Pancreas (tissue), 10 donors: ENCODE data around the gene INTS1. TPM values are rescaled to one million over a fixed set of nuclear protein-coding genes. Genes with fewer than 3 reads are reported as not detected.

Experiments used
- ATAC-seq, 4 donors: fragments of 200-7000 bp; cut with Tn5 transposase; one replicate each; pipeline versions ENCODE4 v1.8.0 to v1.9.1; 2020; ENCODE audit warnings: mild to moderate bottlenecking in 4 of 4, moderate library complexity in 4 of 4
- DNase-seq, 6 donors: peaks; one replicate each; pipeline ENCODE4 v3.0.0-alpha.2; 2020
- FAIRE-seq: peaks from 2 replicates; lab custom pipeline; 2012; peaks lifted over from hg19 to GRCh38; lab: Jason Lieb, UNC
- H3K27ac ChIP-seq, 4 donors: fragments of 200-600 bp; sonication (generic); 1 replicate in 3 of 4; 2 replicates in 1 of 4; pipeline versions ENCODE4 v1.5.0 to v1.8.0; 2020
- H3K27me3 ChIP-seq, 4 donors: fragments of 200-600 bp; one replicate each; pipeline ENCODE4 v1.8.0; 2021
- H3K36me3 ChIP-seq, 3 donors: fragments of 200-600 bp; sonication (generic) in 1 of 3; one replicate each; pipeline versions ENCODE4 v1.5.0 to v1.8.0; 2020 to 2021
- H3K4me1 ChIP-seq, 3 donors: fragments of 200-600 bp; one replicate each; pipeline ENCODE4 v1.8.0; 2021
- H3K4me3 ChIP-seq, 4 donors: fragments of 200-600 bp; sonication (generic) in 2 of 4; one replicate each; pipeline versions ENCODE4 v1.5.0 to v1.8.0; 2020 to 2021
- H3K9me3 ChIP-seq, 4 donors: fragments of 200-600 bp; one replicate each; pipeline ENCODE4 v1.8.0; 2021
- WGBS, 2 donors: extraction: QIAGEN DNeasy Blood & Tissue Kit; methylation state at CpG; one replicate each; pipeline ENCODE4 v1.1.7; 2013; 5-methylcytosine and 5-hydroxymethylcytosine counted together
- intact Hi-C, 3 donors: fragments of 100-400 bp; cut with DNase I; formaldehyde crosslinking; loops; one replicate each; pipeline versions ENCODE4 v1.11.1 to v1.14.2; 2022
- polyA plus RNA-seq, 2 donors: library from polyadenylated mRNA; stranded (reverse); fragments of 200-250 nt; gene quantifications; one replicate each; pipeline ENCODE4 v1.2.3, GENCODE V29; 2013
- total RNA-seq, 6 donors: library from RNA; stranded (reverse); fragmentation: NEBNext Ultra II Directional in 4 of 6; extraction: Animal tissue kit (Norgen Biotek cat#: 25700) in 4 of 6; gene quantifications; one replicate each; pipeline versions ENCODE4 v1.2.1 to v1.2.4, GENCODE V29; 2021 to 2023
- TF ChIP-seq, protein P1 (sequence below), 4 donors: fragments of 200-600 bp; sonication (generic) in 3 of 4; IDR thresholded peaks; one replicate each; pipeline versions ENCODE4 v1.5.0 to v1.8.0; 2021; ENCODE audit warnings: antibody characterized with exemption in 4 of 4
- donor health status: healthy with polysubstance abuse.
- donor health status: DM: no; HTN: no; CAD: no; lungs with moderate emphysema.
- donor health status: DM: no; HTN: no; CAD: no.
- donor health status: control.
- donor health status: control.
- donor health status: Bipolar disorder and iron deficiency.
- donor health status: DM: yes; HTN: yes; CAD: no.
- donor health status: DM: no; HTN: no; CAD: no.
- donor health status: DM: no; HTN: no; CAD: no.
- donor health status: DM: yes; HTN: yes; CAD: no.

The INTS1 gene
- total and polyA plus RNA-seq, 8 donors: 45.0 to 166 (median 62.2) TPM

DNA sequence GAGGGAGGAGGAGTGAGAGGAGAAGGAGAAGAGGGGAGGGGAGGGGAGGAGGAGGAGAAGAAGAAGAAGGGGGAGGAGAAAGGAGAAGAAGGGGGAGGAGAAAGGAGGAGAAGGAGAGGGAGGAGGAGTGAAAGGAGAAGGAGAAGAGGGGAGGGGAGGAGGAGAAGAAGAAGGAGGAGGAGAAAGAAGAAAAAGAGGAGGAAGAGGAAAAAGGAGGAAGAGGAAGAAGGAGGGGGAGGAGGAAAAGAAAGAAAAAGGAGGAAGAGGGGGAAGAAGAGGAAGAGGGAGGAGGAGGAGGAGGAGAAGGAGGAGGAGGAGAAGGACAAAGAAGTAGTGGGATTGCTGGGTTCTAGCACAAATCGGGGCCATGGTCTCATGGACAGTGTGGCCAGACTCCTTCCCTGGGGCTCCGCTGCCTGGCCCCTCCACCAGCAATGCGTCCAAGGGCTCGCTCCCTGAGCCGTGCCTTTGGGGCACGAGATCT, 22.1 kb upstream of the INTS1 start:
- intact Hi-C loops: no loop called here
- TF ChIP-seq, protein P1, sequence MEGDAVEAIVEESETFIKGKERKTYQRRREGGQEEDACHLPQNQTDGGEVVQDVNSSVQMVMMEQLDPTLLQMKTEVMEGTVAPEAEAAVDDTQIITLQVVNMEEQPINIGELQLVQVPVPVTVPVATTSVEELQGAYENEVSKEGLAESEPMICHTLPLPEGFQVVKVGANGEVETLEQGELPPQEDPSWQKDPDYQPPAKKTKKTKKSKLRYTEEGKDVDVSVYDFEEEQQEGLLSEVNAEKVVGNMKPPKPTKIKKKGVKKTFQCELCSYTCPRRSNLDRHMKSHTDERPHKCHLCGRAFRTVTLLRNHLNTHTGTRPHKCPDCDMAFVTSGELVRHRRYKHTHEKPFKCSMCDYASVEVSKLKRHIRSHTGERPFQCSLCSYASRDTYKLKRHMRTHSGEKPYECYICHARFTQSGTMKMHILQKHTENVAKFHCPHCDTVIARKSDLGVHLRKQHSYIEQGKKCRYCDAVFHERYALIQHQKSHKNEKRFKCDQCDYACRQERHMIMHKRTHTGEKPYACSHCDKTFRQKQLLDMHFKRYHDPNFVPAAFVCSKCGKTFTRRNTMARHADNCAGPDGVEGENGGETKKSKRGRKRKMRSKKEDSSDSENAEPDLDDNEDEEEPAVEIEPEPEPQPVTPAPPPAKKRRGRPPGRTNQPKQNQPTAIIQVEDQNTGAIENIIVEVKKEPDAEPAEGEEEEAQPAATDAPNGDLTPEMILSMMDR (IDR thresholded peaks at IDR 0.05): no peak
- no peaks in the 10 kb centered on the region for H3K9me3 ChIP-seq
- H3K27ac ChIP-seq: no peak overlapping the region
- no peaks in the 10 kb centered on the region for H3K27me3 ChIP-seq
- no peaks in the 10 kb centered on the region for H3K36me3 ChIP-seq
- FAIRE-seq (no peak), DNase-seq (no peak), ATAC-seq (no peak)
- 56 to 65% methylated on average over 6 of the region's 6 CpGs for WGBS, 2 donors
- no peaks in the 10 kb centered on the region for H3K4me1 ChIP-seq
- H3K4me3 ChIP-seq: no peak overlapping the region

DNA sequence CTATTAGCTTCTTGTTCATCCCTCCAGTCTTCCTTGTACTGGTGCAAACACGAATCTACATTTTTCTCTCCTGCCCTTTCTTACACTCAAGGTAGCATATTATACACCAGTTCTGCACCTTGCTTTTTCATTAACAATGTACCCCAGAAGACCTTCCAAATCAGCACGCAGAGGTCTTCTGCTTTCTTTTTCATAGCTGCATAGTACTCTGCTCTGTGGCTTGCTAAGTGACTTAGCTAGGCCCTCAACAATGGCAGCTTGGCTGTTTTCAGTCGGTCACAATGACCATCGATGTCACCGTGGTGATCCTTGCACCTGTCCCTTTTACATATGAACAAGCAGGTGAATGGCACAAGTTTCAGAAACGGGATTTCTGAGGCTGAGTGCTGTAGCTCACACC, 21.2 kb upstream of the INTS1 start:
- intact Hi-C loops: no loop called here
- no peaks in the 10 kb centered on the region for H3K27me3 ChIP-seq
- no peaks in the 10 kb centered on the region for H3K4me1 ChIP-seq
- no peak for DNase-seq
- 86 to 89% methylated on average over 6 of the region's 6 CpGs for WGBS, 2 donors
- no peak overlapping the region for H3K4me3 ChIP-seq
- no peak for FAIRE-seq
- no peaks in the 10 kb centered on the region for H3K36me3 ChIP-seq
- H3K9me3 ChIP-seq: no peaks in the 10 kb centered on the region
- H3K27ac ChIP-seq: no peak overlapping the region
- TF ChIP-seq, protein P1 (IDR thresholded peaks at IDR 0.05): no peak
- ATAC-seq: no peak

DNA sequence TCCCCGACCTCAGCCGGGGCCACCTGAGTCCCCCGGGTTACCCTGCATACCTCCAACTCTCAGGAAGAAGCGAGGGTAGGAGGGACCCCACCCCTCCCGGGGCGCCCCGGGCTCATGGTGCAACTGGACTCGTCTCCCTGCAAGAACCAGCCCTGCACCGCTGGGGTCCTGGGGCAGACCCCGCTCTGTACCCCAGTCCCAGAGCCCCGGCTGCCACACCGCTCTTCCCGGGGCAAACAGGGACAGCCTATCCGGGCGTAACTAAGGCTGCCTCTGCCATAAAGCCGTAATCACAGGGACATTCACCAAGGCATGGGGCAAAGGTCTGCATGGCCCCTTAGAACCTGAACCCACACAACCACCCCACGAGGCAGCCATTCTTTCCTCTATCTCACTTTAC, 19.7 kb upstream of the INTS1 start:
- 65 to 76% methylated on average over 17 of the region's 17 CpGs for WGBS, 2 donors
- peak in 1 of 6 donors; percentile 66 for DNase-seq
- TF ChIP-seq, protein P1 (IDR thresholded peaks at IDR 0.05): no peak
- Histone ChIP-seq H3K4me3 (no peak overlapping the region), H3K4me1 (no peaks in the 10 kb centered on the region), H3K27ac (no peak overlapping the region), H3K9me3 (no peaks in the 10 kb centered on the region), H3K27me3 (no peaks in the 10 kb centered on the region), H3K36me3 (no peaks in the 10 kb centered on the region)
- intact Hi-C loops: no loop called here
- no peak for ATAC-seq
- no peak for FAIRE-seq

DNA sequence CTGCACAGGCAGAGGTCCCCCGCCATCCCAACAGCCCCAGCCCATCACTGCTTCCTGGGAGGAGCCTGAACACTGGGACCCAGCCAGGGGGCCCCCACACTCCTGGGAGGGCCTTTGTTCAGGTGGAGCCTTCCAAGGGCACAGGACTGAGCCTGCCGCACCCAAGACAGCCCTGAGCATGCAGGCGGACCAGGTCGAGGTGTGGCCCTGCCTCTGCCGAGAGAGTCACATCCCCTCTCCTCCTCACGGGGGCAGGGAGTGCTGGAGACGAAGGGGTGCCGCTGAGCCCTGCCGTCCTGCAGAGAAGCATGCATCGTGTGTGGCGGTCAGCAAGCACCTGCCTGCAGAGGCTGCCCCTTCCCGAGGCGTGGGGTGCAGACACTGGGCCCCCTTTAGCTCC, 19.0 kb upstream of the INTS1 start:
- intact Hi-C loops: no loop called here
- TF ChIP-seq, protein P1 (IDR thresholded peaks at IDR 0.05): no peak
- no peaks in the 10 kb centered on the region for H3K27me3 ChIP-seq
- no peak for ATAC-seq
- FAIRE-seq: no peak
- DNase-seq: peak in 1 of 6 donors; percentile 55
- 46 to 51% methylated on average over 13 of the region's 13 CpGs for WGBS, 2 donors
- no peaks in the 10 kb centered on the region for H3K36me3 ChIP-seq
- no peak overlapping the region for H3K27ac ChIP-seq
- no peak overlapping the region for H3K4me3 ChIP-seq
- no peaks in the 10 kb centered on the region for H3K9me3 ChIP-seq
- no peaks in the 10 kb centered on the region for H3K4me1 ChIP-seq

DNA sequence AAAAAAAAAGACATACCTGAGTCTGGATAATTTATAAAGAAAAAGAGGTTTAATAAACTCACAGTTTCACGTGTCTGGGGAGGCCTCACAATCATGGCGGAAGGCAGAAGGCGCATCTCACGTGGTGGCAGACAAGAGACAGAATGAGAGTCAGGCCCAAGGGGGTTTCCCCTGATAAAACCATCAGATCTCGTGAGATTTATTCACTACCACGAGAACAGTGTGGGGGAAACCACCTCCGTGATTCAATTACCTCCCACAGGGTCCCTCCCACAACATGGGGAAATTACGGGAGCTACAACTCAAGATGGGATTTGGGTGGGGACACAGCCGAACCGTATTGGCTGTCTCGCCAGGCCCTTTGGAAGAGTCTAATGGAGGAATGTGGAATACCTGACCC, 17.3 kb upstream of the INTS1 start:
- 82 to 83% methylated on average over 11 of the region's 11 CpGs for WGBS, 2 donors
- FAIRE-seq: no peak

More for the DNA sequence above, 17.3 kb upstream of the INTS1 start:
- H3K27me3 ChIP-seq: no peaks in the 10 kb centered on the region
- H3K4me1 ChIP-seq: no peaks in the 10 kb centered on the region
- no peaks in the 10 kb centered on the region for H3K36me3 ChIP-seq
- ATAC-seq (no peak), DNase-seq (no peak)
- H3K9me3 ChIP-seq: no peaks in the 10 kb centered on the region
- TF ChIP-seq, protein P1 (IDR thresholded peaks at IDR 0.05): no peak
- intact Hi-C loops: no loop called here
- H3K4me3 ChIP-seq: no peak overlapping the region
- H3K27ac ChIP-seq: no peak overlapping the region
